ENCODE data around the gene THADA.

THADA gene

DNA sequence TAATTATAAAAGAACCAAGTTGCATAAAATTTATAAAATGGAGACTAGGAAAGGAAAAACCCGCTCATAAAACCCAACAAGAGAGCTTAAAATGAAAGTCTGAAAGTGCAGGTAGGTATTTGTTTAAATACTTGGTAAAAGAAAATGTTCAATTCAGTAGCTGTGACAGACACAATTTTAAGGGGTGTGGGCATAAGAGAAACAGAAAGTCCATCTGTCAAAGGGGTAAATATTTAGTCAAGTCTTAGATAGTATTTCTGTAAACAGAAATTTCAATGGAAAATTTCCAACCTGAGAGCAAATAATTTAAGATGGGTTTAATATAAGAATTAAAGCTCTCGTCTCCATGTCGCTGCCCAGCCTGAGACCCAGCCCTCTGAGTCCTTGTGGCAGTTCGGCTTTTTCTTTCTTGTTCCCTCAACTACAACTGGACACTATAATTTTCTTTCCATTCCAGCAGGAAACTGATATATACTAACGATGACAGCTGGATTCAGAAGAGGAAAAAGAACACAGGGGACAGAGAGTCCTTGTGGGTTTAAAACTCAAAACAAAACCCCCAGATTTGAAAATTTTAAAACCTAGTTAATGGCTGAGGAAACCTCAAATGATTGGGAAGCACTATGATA lies 281.4 kb downstream of the THADA start:
- H2AFZ ChIP-seq (ENCODE audit: low read depth, low read length): no peak overlapping the region
- H3K9ac ChIP-seq (ENCODE audit: low read length): no peak overlapping the region
- no peak overlapping the region for H3K4me3 ChIP-seq (ENCODE audit: low read length)
- H3K27me3 ChIP-seq (ENCODE audit: low read depth, low read length): no peaks in the 10 kb centered on the region
- TF ChIP-seq, protein P1, sequence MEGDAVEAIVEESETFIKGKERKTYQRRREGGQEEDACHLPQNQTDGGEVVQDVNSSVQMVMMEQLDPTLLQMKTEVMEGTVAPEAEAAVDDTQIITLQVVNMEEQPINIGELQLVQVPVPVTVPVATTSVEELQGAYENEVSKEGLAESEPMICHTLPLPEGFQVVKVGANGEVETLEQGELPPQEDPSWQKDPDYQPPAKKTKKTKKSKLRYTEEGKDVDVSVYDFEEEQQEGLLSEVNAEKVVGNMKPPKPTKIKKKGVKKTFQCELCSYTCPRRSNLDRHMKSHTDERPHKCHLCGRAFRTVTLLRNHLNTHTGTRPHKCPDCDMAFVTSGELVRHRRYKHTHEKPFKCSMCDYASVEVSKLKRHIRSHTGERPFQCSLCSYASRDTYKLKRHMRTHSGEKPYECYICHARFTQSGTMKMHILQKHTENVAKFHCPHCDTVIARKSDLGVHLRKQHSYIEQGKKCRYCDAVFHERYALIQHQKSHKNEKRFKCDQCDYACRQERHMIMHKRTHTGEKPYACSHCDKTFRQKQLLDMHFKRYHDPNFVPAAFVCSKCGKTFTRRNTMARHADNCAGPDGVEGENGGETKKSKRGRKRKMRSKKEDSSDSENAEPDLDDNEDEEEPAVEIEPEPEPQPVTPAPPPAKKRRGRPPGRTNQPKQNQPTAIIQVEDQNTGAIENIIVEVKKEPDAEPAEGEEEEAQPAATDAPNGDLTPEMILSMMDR (IDR thresholded peaks at IDR 0.05; ENCODE audit: low read depth, low read length): no peak
- no peak for TF ChIP-seq EZH2phosphoT487 (IDR thresholded peaks at IDR 0.05; ENCODE audit: low read depth)
- no peaks in the 10 kb centered on the region for H3K4me1 ChIP-seq (ENCODE audit: low read length)
- H4K20me1 ChIP-seq (ENCODE audit: insufficient read depth, low read length): no peaks in the 10 kb centered on the region
- H3K27ac ChIP-seq (ENCODE audit: low read length): no peak overlapping the region
- no peaks in the 10 kb centered on the region for H3K9me3 ChIP-seq (ENCODE audit: insufficient read depth, low read length)
- no peak overlapping the region for H3K4me2 ChIP-seq (ENCODE audit: low read length)
- H3K79me2 ChIP-seq (ENCODE audit: low read length): no peaks in the 10 kb centered on the region
- H3K36me3 ChIP-seq (replicated peaks; ENCODE audit: low read depth, low read length): peaks cover 5% of the 10 kb centered on the region

DNA sequence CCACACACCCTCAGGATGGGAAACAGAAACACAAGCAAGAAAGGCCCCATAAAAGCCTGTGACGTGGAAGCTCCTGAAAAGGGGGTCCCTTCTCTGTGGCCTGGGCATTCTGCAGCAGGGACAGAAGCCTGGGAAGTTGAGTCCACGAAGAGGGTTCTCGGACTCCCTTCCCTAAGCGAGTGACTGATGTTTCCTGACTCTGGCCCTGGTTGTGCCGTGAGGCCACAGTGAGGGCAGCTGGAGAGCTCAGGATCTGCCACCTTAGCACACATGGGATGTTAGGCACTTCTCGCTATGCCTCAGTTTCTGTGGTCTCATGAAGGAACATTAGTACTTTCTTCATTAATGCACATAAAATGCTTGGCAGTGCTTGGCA lies 282.2 kb downstream of the THADA start:
- no peak overlapping the region for H3K4me2 ChIP-seq (ENCODE audit: low read length)

GRCh38 chr2:43312755-43313641 lies 282.8 kb downstream of the THADA start:
- Histone ChIP-seq H3K36me3 (replicated peaks; ENCODE audit: low read depth, low read length) (peaks cover 5% of the 10 kb centered on the region), H3K4me1 (ENCODE audit: low read length) (no peaks in the 10 kb centered on the region), H2AFZ (ENCODE audit: low read depth, low read length) (no peak overlapping the region), H3K4me3 (ENCODE audit: low read length) (no peak overlapping the region), H3K9me3 (ENCODE audit: insufficient read depth, low read length) (no peaks in the 10 kb centered on the region), H3K27me3 (ENCODE audit: low read depth, low read length) (no peaks in the 10 kb centered on the region), H3K79me2 (ENCODE audit: low read length) (no peaks in the 10 kb centered on the region), H3K4me2 (ENCODE audit: low read length) (no peak overlapping the region), H3K9ac (ENCODE audit: low read length) (no peak overlapping the region), H3K27ac (ENCODE audit: low read length) (no peak overlapping the region), H4K20me1 (ENCODE audit: insufficient read depth, low read length) (no peaks in the 10 kb centered on the region)
- TF ChIP-seq, protein P1 (IDR thresholded peaks at IDR 0.05; ENCODE audit: low read depth, low read length): no peak
- no peak for TF ChIP-seq EZH2phosphoT487 (IDR thresholded peaks at IDR 0.05; ENCODE audit: low read depth)

More for the DNA sequence above, 282.2 kb downstream of the THADA start:
- Histone ChIP-seq H2AFZ (ENCODE audit: low read depth, low read length) (no peak overlapping the region), H3K4me1 (ENCODE audit: low read length) (no peaks in the 10 kb centered on the region), H4K20me1 (ENCODE audit: insufficient read depth, low read length) (no peaks in the 10 kb centered on the region), H3K9ac (ENCODE audit: low read length) (no peak overlapping the region), H3K27ac (ENCODE audit: low read length) (no peak overlapping the region), H3K27me3 (ENCODE audit: low read depth, low read length) (no peaks in the 10 kb centered on the region), H3K4me3 (ENCODE audit: low read length) (no peak overlapping the region), H3K9me3 (ENCODE audit: insufficient read depth, low read length) (no peaks in the 10 kb centered on the region), H3K36me3 (replicated peaks; ENCODE audit: low read depth, low read length) (peaks cover 5% of the 10 kb centered on the region), H3K79me2 (ENCODE audit: low read length) (no peaks in the 10 kb centered on the region)
- no peak for TF ChIP-seq EZH2phosphoT487 (IDR thresholded peaks at IDR 0.05; ENCODE audit: low read depth)
- TF ChIP-seq, protein P1 (IDR thresholded peaks at IDR 0.05; ENCODE audit: low read depth, low read length): no peak

DNA sequence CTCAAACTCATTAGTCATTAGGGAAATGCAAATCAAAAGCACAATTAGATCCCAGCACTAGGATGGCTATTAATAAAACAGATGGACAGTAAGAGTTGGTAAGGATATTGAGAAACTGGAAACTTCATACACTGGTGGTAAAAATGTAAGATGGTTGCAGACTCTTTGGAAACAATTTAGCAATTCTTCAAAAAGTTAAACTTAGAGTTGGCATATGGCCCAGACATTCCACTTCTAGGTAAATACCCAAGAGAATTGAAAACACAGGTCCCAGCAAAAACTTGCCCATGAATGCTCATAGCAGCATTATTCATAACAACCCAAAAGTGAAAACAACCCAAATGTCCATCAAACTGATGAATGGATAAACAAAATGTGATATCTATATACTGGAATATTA lies 284.6 kb downstream of the THADA start:
- TF ChIP-seq, protein P1 (IDR thresholded peaks at IDR 0.05; ENCODE audit: low read depth, low read length): no peak
- TF ChIP-seq EZH2phosphoT487 (IDR thresholded peaks at IDR 0.05; ENCODE audit: low read depth): no peak
- Histone ChIP-seq H2AFZ (ENCODE audit: low read depth, low read length) (no peak overlapping the region), H3K36me3 (replicated peaks; ENCODE audit: low read depth, low read length) (peaks cover 9% of the 10 kb centered on the region), H3K4me3 (ENCODE audit: low read length) (no peak overlapping the region), H3K9me3 (ENCODE audit: insufficient read depth, low read length) (no peaks in the 10 kb centered on the region), H3K9ac (ENCODE audit: low read length) (no peak overlapping the region), H3K4me2 (ENCODE audit: low read length) (no peak overlapping the region), H3K79me2 (ENCODE audit: low read length) (no peaks in the 10 kb centered on the region), H3K27ac (ENCODE audit: low read length) (no peak overlapping the region), H4K20me1 (ENCODE audit: insufficient read depth, low read length) (no peaks in the 10 kb centered on the region), H3K4me1 (ENCODE audit: low read length) (no peaks in the 10 kb centered on the region), H3K27me3 (ENCODE audit: low read depth, low read length) (no peaks in the 10 kb centered on the region)
